ENCODE data around the gene PCGF3.

GRCh38 chr4:657834-658667 lies 47.6 kb upstream of the PCGF3 start:
- TF ChIP-seq POLR2A (IDR thresholded peaks at IDR 0.05) (no peak), CTCF (IDR thresholded peaks at IDR 0.05) (no peak), POLR2AphosphoS5 (IDR thresholded peaks at IDR 0.05) (no peak)
